SK-N-MC (cell line): ENCODE measurements around the gene C9.
"Not testable (repeated sequence)": the region's sequence is repeated elsewhere in the genome, so short reads cannot be mapped to it uniquely, and the experiment has no call there.

ENCODE experiments used
- DNase-seq: peaks from one replicate; pipeline ENCODE4 v3.0.0-alpha.2; 2011; ENCODE audit warnings: low read depth, low spot score
- H3K27ac ChIP-seq: fragments of 200-600 bp; sonication (generic); 2 replicates; pipeline ENCODE4 v1.5.1; 2016; ENCODE audit warnings: mixed run types
- H3K36me3 ChIP-seq: fragments of 200-600 bp; sonication (generic); 2 replicates; pipeline ENCODE4 v1.6.1; 2017; ENCODE audit warnings: antibody characterized with exemption, low read length, mixed read lengths; ENCODE audit not compliant: insufficient read depth
- H3K4me3 ChIP-seq: fragments of 200-600 bp; sonication (generic); 2 replicates; pipeline ENCODE4 v1.5.1; 2016
- H3K9ac ChIP-seq: fragments of 200-600 bp; sonication (generic); 2 replicates; pipeline ENCODE4 v1.8.0; 2017; ENCODE audit warnings: mixed run types, mixed read lengths; ENCODE audit not compliant: insufficient read length
- H3K9me3 ChIP-seq: fragments of 200-600 bp; sonication (generic); 2 replicates; pipeline ENCODE4 v1.6.1; 2017; ENCODE audit warnings: low read depth, mild to moderate bottlenecking, antibody characterized with exemption, low read length, moderate library complexity, mixed read lengths
- EZH2 ChIP-seq: fragments of 200-600 bp; sonication (generic); IDR thresholded peaks from one replicate; pipeline ENCODE4 v1.6.1; 2017; ENCODE audit warnings: antibody characterized with exemption
- FOXP2 ChIP-seq: optimal IDR thresholded peaks from 2 replicates; pipeline ENCODE3; 2011; ENCODE audit warnings: mild to moderate bottlenecking, moderate library complexity; ENCODE audit not compliant: insufficient read depth; ENCODE audit errors: extremely low read length, control extremely low read depth
- POLR2AphosphoS5 ChIP-seq: IDR thresholded peaks from 2 replicates; pipeline ENCODE4 v1.6.1; 2012; ENCODE audit warnings: mild to moderate bottlenecking, low read depth, low read length, borderline replicate concordance

C9 gene

GRCh38 chr5:39299962-39300361 is 64.3 kb downstream of the C9 start:
- H3K4me3 ChIP-seq = no peak overlapping the region
- no peaks in the 10 kb centered on the region for H3K36me3 ChIP-seq
- H3K9me3 ChIP-seq = peaks cover 3% of the 10 kb centered on the region; the same call in 1 of the 2 replicates
- TF ChIP-seq EZH2 = no peak
- TF ChIP-seq FOXP2 = no peak
- TF ChIP-seq POLR2AphosphoS5 = no peak
- no peak for DNase-seq
- no peak overlapping the region for H3K27ac ChIP-seq
- H3K9ac ChIP-seq = no peak overlapping the region

GRCh38 chr5:39294736-39295135 is 69.6 kb downstream of the C9 start:
- Histone ChIP-seq H3K4me3 (no peak overlapping the region), H3K36me3 (no peaks in the 10 kb centered on the region), H3K9me3 (peaks cover 3% of the 10 kb centered on the region; the same call in 1 of the 2 replicates), H3K9ac (no peak overlapping the region), H3K27ac (no peak overlapping the region)
- TF ChIP-seq POLR2AphosphoS5 (no peak), FOXP2 (no peak), EZH2 (no peak)
- DNase-seq = no peak

GRCh38 chr5:39284552-39284951 is 79.7 kb downstream of the C9 start:
- H3K9ac ChIP-seq = no peak overlapping the region
- no peak for DNase-seq
- no peak overlapping the region for H3K27ac ChIP-seq
- no peaks in the 10 kb centered on the region for H3K9me3 ChIP-seq
- TF ChIP-seq FOXP2 = no peak
- no peak for TF ChIP-seq POLR2AphosphoS5
- no peak for TF ChIP-seq EZH2
- no peaks in the 10 kb centered on the region for H3K36me3 ChIP-seq
- no peak overlapping the region for H3K4me3 ChIP-seq

GRCh38 chr5:39283231-39283818 is 81.0 kb downstream of the C9 start:
- TF ChIP-seq EZH2 (no peak), FOXP2 (no peak), POLR2AphosphoS5 (no peak)
- Histone ChIP-seq H3K4me3 (no peak overlapping the region), H3K36me3 (no peaks in the 10 kb centered on the region), H3K9me3 (no peaks in the 10 kb centered on the region), H3K9ac (no peak overlapping the region), H3K27ac (no peak overlapping the region)
- no peak for DNase-seq

GRCh38 chr5:39282561-39282960 is 81.7 kb downstream of the C9 start:
- TF ChIP-seq FOXP2 (no peak), POLR2AphosphoS5 (no peak), EZH2 (no peak)
- DNase-seq = no peak
- no peak overlapping the region for H3K27ac ChIP-seq
- no peaks in the 10 kb centered on the region for H3K9me3 ChIP-seq
- no peak overlapping the region for H3K4me3 ChIP-seq
- no peaks in the 10 kb centered on the region for H3K36me3 ChIP-seq
- no peak overlapping the region for H3K9ac ChIP-seq

GRCh38 chr5:39275865-39276264 is 88.4 kb downstream of the C9 start:
- not testable (repeated sequence) for H3K9me3 ChIP-seq, DNase-seq, H3K4me3 ChIP-seq, H3K27ac ChIP-seq, H3K36me3 ChIP-seq, H3K9ac ChIP-seq

- Histone ChIP-seq H3K27ac (no peak overlapping the region), H3K4me3 (no peak overlapping the region), H3K36me3 (no peaks in the 10 kb centered on the region), H3K9me3 (no peaks in the 10 kb centered on the region), H3K9ac (no peak overlapping the region)
- DNase-seq = no peak
- TF ChIP-seq FOXP2 = no peak
- TF ChIP-seq POLR2AphosphoS5 = no peak
- no peak for TF ChIP-seq EZH2
These were observed 89.8 kb downstream of the C9 start for GRCh38 chr5:39274398-39275085.

GRCh38 chr5:39273314-39273954 is 90.9 kb downstream of the C9 start:
- H3K4me3 ChIP-seq = no peak overlapping the region
- no peaks in the 10 kb centered on the region for H3K36me3 ChIP-seq
- H3K27ac ChIP-seq = no peak overlapping the region
- no peak for TF ChIP-seq POLR2AphosphoS5
- TF ChIP-seq EZH2 = no peak
- no peak for DNase-seq
- no peak overlapping the region for H3K9ac ChIP-seq
- H3K9me3 ChIP-seq = no peaks in the 10 kb centered on the region

GRCh38 chr5:39272869-39273231 is 91.4 kb downstream of the C9 start:
- not testable (repeated sequence) for H3K9me3 ChIP-seq, H3K4me3 ChIP-seq, DNase-seq, H3K9ac ChIP-seq, H3K36me3 ChIP-seq, H3K27ac ChIP-seq
